C4-2B (cell line): ENCODE measurements around the gene RGS7.

Experiments
- CTCF ChIP-seq: fragments of 450-650 bp; conservative IDR thresholded peaks from 2 replicates; pipeline ENCODE4 v1.5.1; 2017; ENCODE audit warnings: mild to moderate bottlenecking
- ZFX ChIP-seq: fragments of 450-650 bp; IDR thresholded peaks from 2 replicates; pipeline ENCODE4 v1.6.1; 2017

DNA sequence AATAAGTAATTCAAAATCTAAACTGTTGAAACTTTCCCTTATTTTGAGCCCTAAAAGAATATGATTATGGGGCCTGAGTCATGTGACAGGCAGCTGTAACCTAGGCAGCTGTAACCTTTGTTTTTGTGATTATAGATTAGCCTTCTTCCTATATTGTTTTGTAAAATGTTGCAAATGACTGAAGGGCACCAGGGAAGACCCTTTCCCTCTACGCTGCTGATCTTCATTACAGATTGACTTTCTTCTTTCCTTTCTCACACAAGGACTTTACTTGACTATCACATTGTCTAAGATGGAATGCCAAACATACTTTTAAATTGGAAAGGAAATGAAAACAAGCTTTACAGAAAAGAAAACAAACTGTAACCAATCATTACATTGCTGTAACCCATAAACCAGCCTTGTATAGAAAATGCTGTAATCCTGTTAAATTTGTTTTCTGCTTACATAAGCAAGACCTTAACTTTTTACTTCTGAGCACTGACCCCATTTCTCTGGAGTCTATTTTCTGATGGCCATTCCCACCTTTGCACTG is 242.2 kb downstream of the RGS7 start:
- no peak for TF ChIP-seq CTCF
- TF ChIP-seq ZFX: no peak
